Jurkat, Clone E6-1 (cell line): ENCODE results near the gene FRMPD2.
"Not testable (repeated sequence)": the region's sequence is repeated elsewhere in the genome, so short reads cannot be mapped to it uniquely, and the experiment has no call there.

Experiments
- DNase-seq: peaks from one replicate; pipeline ENCODE4 v3.0.0-alpha.2; 2011; ENCODE audit warnings: low read depth, low spot score
- H3K4me3 ChIP-seq: 2 replicates; pipeline ENCODE4 v1.5.1; 2011; ENCODE audit warnings: mild to moderate bottlenecking, low read length, control low read depth, moderate library complexity

Gene FRMPD2

GRCh38 chr10:48257407-48257961, 17.0 kb downstream of the FRMPD2 start:
- no peak for DNase-seq
- no peak overlapping the region for H3K4me3 ChIP-seq

- no peak for DNase-seq
- H3K4me3 ChIP-seq: no peak overlapping the region
Observed at GRCh38 chr10:48255722-48256121, 18.8 kb downstream of the FRMPD2 start.

- DNase-seq: no peak
- no peak overlapping the region for H3K4me3 ChIP-seq
Observed at GRCh38 chr10:48254750-48255512, 19.6 kb downstream of the FRMPD2 start.

GRCh38 chr10:48253970-48254657, 20.4 kb downstream of the FRMPD2 start:
- H3K4me3 ChIP-seq: no peak overlapping the region
- DNase-seq: no peak

- DNase-seq: no peak
- H3K4me3 ChIP-seq: no peak overlapping the region
Observed at GRCh38 chr10:48252354-48252650, 22.2 kb downstream of the FRMPD2 start.

GRCh38 chr10:48251525-48252353, 22.8 kb downstream of the FRMPD2 start:
- no peak overlapping the region for H3K4me3 ChIP-seq
- DNase-seq: no peak

- no peak overlapping the region for H3K4me3 ChIP-seq
- DNase-seq: no peak
Observed at GRCh38 chr10:48251152-48251524, 23.4 kb downstream of the FRMPD2 start.

- no peak for DNase-seq
Observed at GRCh38 chr10:48249763-48250351, 24.6 kb downstream of the FRMPD2 start.

GRCh38 chr10:48249004-48249762, 25.3 kb downstream of the FRMPD2 start:
- no peak for DNase-seq

More at GRCh38 chr10:48249763-48250351, 24.6 kb downstream of the FRMPD2 start:
- no peak overlapping the region for H3K4me3 ChIP-seq

GRCh38 chr10:48248462-48248861, 26.0 kb downstream of the FRMPD2 start:
- no peak overlapping the region for H3K4me3 ChIP-seq

More at GRCh38 chr10:48249004-48249762, 25.3 kb downstream of the FRMPD2 start:
- no peak overlapping the region for H3K4me3 ChIP-seq

GRCh38 chr10:48247680-48248079, 26.8 kb downstream of the FRMPD2 start:
- DNase-seq: no peak
- no peak overlapping the region for H3K4me3 ChIP-seq

More at GRCh38 chr10:48248462-48248861, 26.0 kb downstream of the FRMPD2 start:
- DNase-seq: no peak

GRCh38 chr10:48246501-48246900, 28.0 kb downstream of the FRMPD2 start:
- DNase-seq: no peak
- H3K4me3 ChIP-seq: no peak overlapping the region

- no peak for DNase-seq
- no peak overlapping the region for H3K4me3 ChIP-seq
Observed at GRCh38 chr10:48245977-48246376, 28.5 kb downstream of the FRMPD2 start.

GRCh38 chr10:48243921-48244320, 30.6 kb downstream of the FRMPD2 start:
- DNase-seq: not testable (repeated sequence)

GRCh38 chr10:48243487-48243886, 31.0 kb downstream of the FRMPD2 start:
- H3K4me3 ChIP-seq: no peak overlapping the region
- DNase-seq: no peak

More at GRCh38 chr10:48243921-48244320, 30.6 kb downstream of the FRMPD2 start:
- H3K4me3 ChIP-seq: not testable (repeated sequence)

GRCh38 chr10:48242171-48242904, 32.2 kb downstream of the FRMPD2 start:
- no peak for DNase-seq
- no peak overlapping the region for H3K4me3 ChIP-seq

GRCh38 chr10:48241332-48241731, 33.2 kb downstream of the FRMPD2 start:
- no peak overlapping the region for H3K4me3 ChIP-seq
- no peak for DNase-seq

GRCh38 chr10:48240196-48240595, 34.3 kb downstream of the FRMPD2 start:
- DNase-seq: no peak
- H3K4me3 ChIP-seq: no peak overlapping the region
